Kidney epithelial cell (primary cell): ENCODE results near the gene ME3. TPM values are rescaled to one million over a fixed set of nuclear protein-coding genes. Genes with fewer than 3 reads are reported as not detected.

ENCODE experiments used
- DNase-seq: peaks from one replicate; pipeline ENCODE4 v3.0.0-alpha.2; 2010; ENCODE audit warnings: low read depth
- H3K27me3 ChIP-seq: 2 replicates; pipeline ENCODE4 v1.6.0; 2011; ENCODE audit warnings: low read length; ENCODE audit not compliant: control insufficient read depth, insufficient read depth
- H3K36me3 ChIP-seq: 2 replicates; pipeline ENCODE4 v1.5.1; 2011; ENCODE audit warnings: low read length; ENCODE audit not compliant: control insufficient read depth, insufficient read depth
- H3K4me3 ChIP-seq: 2 replicates; pipeline ENCODE4 v1.5.1; 2011; ENCODE audit warnings: low read depth, mild to moderate bottlenecking, control low read depth, low read length
- total RNA-seq: library from RNA; depleted of rRNA; stranded (reverse); fragments of >200 nt; gene quantifications from 2 replicates; pipeline ENCODE4 v1.2.3, GENCODE V29; 2015
- TF ChIP-seq, protein P1 (sequence below): IDR thresholded peaks from 2 replicates; pipeline ENCODE4 v1.5.1; 2011; ENCODE audit warnings: mild to moderate bottlenecking, moderate library complexity, low read length, control low read depth, inconsistent platforms; ENCODE audit not compliant: insufficient read depth, poor library complexity, severe bottlenecking

ME3 gene
- total RNA-seq, 1 donor from 2014 or later, result 35.7 TPM

GRCh38 chr11:86487671-86488070, 184.7 kb downstream of the ME3 start:
- no peaks in the 10 kb centered on the region for H3K27me3 ChIP-seq
- H3K4me3 ChIP-seq, result no peak overlapping the region
- H3K36me3 ChIP-seq, result no peaks in the 10 kb centered on the region
- TF ChIP-seq, protein P1, sequence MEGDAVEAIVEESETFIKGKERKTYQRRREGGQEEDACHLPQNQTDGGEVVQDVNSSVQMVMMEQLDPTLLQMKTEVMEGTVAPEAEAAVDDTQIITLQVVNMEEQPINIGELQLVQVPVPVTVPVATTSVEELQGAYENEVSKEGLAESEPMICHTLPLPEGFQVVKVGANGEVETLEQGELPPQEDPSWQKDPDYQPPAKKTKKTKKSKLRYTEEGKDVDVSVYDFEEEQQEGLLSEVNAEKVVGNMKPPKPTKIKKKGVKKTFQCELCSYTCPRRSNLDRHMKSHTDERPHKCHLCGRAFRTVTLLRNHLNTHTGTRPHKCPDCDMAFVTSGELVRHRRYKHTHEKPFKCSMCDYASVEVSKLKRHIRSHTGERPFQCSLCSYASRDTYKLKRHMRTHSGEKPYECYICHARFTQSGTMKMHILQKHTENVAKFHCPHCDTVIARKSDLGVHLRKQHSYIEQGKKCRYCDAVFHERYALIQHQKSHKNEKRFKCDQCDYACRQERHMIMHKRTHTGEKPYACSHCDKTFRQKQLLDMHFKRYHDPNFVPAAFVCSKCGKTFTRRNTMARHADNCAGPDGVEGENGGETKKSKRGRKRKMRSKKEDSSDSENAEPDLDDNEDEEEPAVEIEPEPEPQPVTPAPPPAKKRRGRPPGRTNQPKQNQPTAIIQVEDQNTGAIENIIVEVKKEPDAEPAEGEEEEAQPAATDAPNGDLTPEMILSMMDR, result no peak
- no peak for DNase-seq

GRCh38 chr11:86486261-86487030, 186.0 kb downstream of the ME3 start:
- DNase-seq, result no peak
- TF ChIP-seq, protein P1, result no peak

DNA sequence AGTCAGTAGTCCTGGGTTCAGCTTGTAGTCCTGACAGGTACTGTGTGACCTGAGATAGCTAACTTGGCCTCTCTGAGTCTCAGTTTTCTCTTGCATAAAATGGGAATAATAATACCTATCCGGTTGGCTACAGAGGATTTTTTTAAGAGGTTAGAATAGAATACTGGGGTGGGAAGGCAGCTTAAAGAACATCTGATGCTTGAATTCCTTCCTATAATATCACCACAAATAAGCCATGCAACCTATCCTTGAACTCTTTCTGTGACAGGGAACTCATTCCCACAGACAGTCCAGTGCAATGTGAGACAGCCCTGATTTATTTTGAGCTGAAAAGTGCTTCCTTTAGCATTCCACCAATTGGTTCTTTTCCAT, 187.6 kb downstream of the ME3 start:
- Histone ChIP-seq H3K36me3 (no peaks in the 10 kb centered on the region), H3K27me3 (no peaks in the 10 kb centered on the region), H3K4me3 (no peak overlapping the region)
- TF ChIP-seq, protein P1, result no peak
- DNase-seq, result no peak

More at GRCh38 chr11:86486261-86487030, 186.0 kb downstream of the ME3 start:
- Histone ChIP-seq H3K36me3 (no peaks in the 10 kb centered on the region), H3K27me3 (no peaks in the 10 kb centered on the region), H3K4me3 (no peak overlapping the region)

- no peak overlapping the region for H3K4me3 ChIP-seq
- no peaks in the 10 kb centered on the region for H3K27me3 ChIP-seq
- DNase-seq, result peak; percentile 92
- H3K36me3 ChIP-seq, result no peaks in the 10 kb centered on the region
- TF ChIP-seq, protein P1, result no peak
Measured at GRCh38 chr11:86483940-86484794, 188.2 kb downstream of the ME3 start.

- DNase-seq, result no peak
- Histone ChIP-seq H3K4me3 (no peak overlapping the region), H3K36me3 (no peaks in the 10 kb centered on the region), H3K27me3 (no peaks in the 10 kb centered on the region)
- TF ChIP-seq, protein P1, result no peak
Measured at GRCh38 chr11:86483610-86483939, 188.8 kb downstream of the ME3 start.
